Measurements from ENCODE around the gene ZNF516. TPM values are rescaled to one million over a fixed set of nuclear protein-coding genes. Genes with fewer than 3 reads are reported as not detected.
A peak's percentile ranks its signal among the peaks of the same experiment; 100 is the strongest.

ZNF516 gene
- total RNA-seq, 1 donor from 2014 or later: 28.0 TPM

DNA sequence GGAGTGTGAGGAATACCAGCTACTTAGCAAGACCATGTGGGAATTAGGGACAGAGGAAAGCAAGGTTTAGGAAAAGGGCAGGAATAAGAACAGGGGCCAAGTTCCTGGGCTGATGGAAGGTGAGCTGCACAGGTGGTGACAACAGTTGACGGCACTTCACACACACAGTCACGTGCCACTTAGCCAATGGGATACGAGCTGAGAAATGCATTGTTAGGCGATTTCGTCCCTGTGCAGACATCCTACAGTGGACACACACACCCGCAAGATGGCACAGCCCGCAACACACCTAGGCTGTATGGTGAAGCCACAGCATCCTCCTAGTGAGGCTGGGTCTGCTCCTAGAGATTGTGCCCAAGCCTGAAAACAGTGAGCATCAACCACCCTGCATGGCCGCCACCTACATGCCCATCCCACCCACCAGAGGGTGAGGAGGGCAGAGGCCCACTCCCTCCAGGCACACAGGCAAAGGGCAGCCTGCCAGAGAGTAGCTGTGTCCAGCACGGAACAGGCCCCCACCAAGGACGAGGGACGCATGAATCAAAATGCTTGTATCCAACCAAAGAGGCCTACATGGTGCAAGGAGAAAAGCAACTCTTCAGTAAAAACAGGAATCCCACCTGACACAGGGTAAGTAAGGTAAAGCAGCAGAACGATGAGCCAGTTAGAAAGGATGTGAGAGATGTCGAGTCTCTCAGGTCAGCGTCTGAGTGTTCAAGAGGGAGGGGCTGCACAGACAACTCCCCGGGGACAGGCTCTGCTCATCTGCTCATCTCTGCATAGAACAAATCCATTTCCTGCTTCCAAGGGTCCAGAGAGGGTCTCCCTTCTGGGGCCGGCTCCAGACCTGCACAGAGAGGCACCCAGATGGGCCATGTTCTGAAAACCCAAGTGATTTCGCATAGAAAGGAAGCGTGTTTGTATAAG, 51.3 kb downstream of the ZNF516 start:
- no peak for DNase-seq
- H3K36me3 ChIP-seq: peaks cover 34% of the 10 kb centered on the region
- intact Hi-C loops (cut with DNase I): no loop called here
- no peaks in the 10 kb centered on the region for H3K27me3 ChIP-seq
- ATAC-seq: no peak
- no peaks in the 10 kb centered on the region for H3K9me3 ChIP-seq
- H3K4me1 ChIP-seq: peaks cover 8% of the 10 kb centered on the region
- H3K4me3 ChIP-seq: no peak overlapping the region
- TF ChIP-seq, protein P1, sequence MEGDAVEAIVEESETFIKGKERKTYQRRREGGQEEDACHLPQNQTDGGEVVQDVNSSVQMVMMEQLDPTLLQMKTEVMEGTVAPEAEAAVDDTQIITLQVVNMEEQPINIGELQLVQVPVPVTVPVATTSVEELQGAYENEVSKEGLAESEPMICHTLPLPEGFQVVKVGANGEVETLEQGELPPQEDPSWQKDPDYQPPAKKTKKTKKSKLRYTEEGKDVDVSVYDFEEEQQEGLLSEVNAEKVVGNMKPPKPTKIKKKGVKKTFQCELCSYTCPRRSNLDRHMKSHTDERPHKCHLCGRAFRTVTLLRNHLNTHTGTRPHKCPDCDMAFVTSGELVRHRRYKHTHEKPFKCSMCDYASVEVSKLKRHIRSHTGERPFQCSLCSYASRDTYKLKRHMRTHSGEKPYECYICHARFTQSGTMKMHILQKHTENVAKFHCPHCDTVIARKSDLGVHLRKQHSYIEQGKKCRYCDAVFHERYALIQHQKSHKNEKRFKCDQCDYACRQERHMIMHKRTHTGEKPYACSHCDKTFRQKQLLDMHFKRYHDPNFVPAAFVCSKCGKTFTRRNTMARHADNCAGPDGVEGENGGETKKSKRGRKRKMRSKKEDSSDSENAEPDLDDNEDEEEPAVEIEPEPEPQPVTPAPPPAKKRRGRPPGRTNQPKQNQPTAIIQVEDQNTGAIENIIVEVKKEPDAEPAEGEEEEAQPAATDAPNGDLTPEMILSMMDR (IDR thresholded peaks at IDR 0.05): no peak
- H3K27ac ChIP-seq: no peak overlapping the region

- no peaks in the 10 kb centered on the region for H3K27me3 ChIP-seq
- peak; percentile 58 for DNase-seq
- H3K4me1 ChIP-seq: no peaks in the 10 kb centered on the region
- peaks cover 37% of the 10 kb centered on the region for H3K36me3 ChIP-seq
- TF ChIP-seq, protein P1 (IDR thresholded peaks at IDR 0.05): no peak
- H3K9me3 ChIP-seq: no peaks in the 10 kb centered on the region
- no peak overlapping the region for H3K4me3 ChIP-seq
- no peak overlapping the region for H3K27ac ChIP-seq
- ATAC-seq: peak; percentile 4
- intact Hi-C loops (cut with DNase I): no loop called here
Measured at GRCh38 chr18:76442413-76443171, 52.5 kb downstream of the ZNF516 start.

- DNase-seq (peak; percentile 60), ATAC-seq (peak; percentile 11)
- H3K27ac ChIP-seq: no peak overlapping the region
- intact Hi-C loops (cut with DNase I): no loop called here
- TF ChIP-seq, protein P1 (IDR thresholded peaks at IDR 0.05): no peak
- no peaks in the 10 kb centered on the region for H3K27me3 ChIP-seq
- H3K36me3 ChIP-seq: peaks cover 37% of the 10 kb centered on the region
- H3K4me3 ChIP-seq: no peak overlapping the region
- no peaks in the 10 kb centered on the region for H3K9me3 ChIP-seq
- no peaks in the 10 kb centered on the region for H3K4me1 ChIP-seq
Measured at GRCh38 chr18:76441668-76442412, 53.2 kb downstream of the ZNF516 start.

DNA sequence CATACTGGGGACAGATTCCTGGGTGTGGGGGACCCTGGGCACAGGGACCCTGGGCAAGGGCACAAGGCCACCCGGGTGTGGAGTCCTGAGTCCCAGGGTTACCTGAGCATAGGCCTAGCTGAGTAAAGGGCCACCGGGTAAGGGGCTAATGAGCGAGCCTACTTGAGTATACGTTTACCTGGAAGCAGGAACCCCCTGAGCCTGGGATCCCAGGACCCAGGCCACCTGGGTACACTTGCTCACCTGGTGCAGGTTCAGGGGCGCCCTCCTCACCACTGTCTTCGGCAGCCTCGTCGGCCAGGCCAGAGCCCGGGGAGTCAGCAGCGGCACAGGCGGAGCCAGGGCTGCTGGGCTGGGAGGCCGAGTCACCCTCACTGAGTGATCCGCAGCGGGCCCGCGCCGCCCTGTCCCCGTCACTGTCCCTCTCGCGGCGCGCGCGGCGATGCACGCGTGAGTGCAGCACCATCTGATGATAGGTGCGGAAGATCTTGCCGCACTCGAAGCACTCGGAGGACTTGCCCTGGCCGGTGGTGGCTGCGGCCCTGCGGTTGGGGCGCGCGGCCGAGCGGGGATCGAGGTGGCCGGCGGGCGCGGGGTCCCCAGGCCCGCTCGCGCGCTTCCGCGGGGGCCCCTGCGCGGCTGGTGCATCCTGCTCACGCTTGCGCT, 53.9 kb downstream of the ZNF516 start:
- Histone ChIP-seq H3K27ac (no peak overlapping the region), H3K9me3 (no peaks in the 10 kb centered on the region), H3K27me3 (no peaks in the 10 kb centered on the region), H3K36me3 (peaks cover 37% of the 10 kb centered on the region), H3K4me1 (no peaks in the 10 kb centered on the region), H3K4me3 (no peak overlapping the region)
- intact Hi-C loops (cut with DNase I): no loop called here
- DNase-seq (peak; percentile 51), ATAC-seq (no peak)
- TF ChIP-seq, protein P1 (IDR thresholded peaks at IDR 0.05): no peak

GRCh38 chr18:76437910-76438309, 57.1 kb downstream of the ZNF516 start:
- no peak overlapping the region for H3K27ac ChIP-seq
- no peaks in the 10 kb centered on the region for H3K27me3 ChIP-seq
- DNase-seq (no peak), ATAC-seq (no peak)
- intact Hi-C loops (cut with DNase I): no loop called here
- peaks cover 37% of the 10 kb centered on the region for H3K36me3 ChIP-seq
- no peak overlapping the region for H3K4me3 ChIP-seq
- H3K9me3 ChIP-seq: no peaks in the 10 kb centered on the region
- no peaks in the 10 kb centered on the region for H3K4me1 ChIP-seq
- TF ChIP-seq, protein P1 (IDR thresholded peaks at IDR 0.05): no peak

All from upper lobe of right lung (tissue), 1 donor.